Left ventricle myocardium inferior (tissue), 1 donor: ENCODE data around the gene PPTC7. TPM values are rescaled to one million over a fixed set of nuclear protein-coding genes. Genes with fewer than 3 reads are reported as not detected.

Experiments used
- DNase-seq: peaks from one replicate; pipeline ENCODE4 v3.0.0-alpha.2; 2020
- H3K27ac ChIP-seq: fragments of 200-600 bp; replicated peaks from 2 replicates; pipeline ENCODE4 v1.8.0; 2021
- H3K27me3 ChIP-seq: fragments of 200-600 bp; 2 replicates; pipeline ENCODE4 v1.8.0; 2021; ENCODE audit warnings: low read depth
- H3K36me3 ChIP-seq: fragments of 200-600 bp; 2 replicates; pipeline ENCODE4 v1.8.0; 2021
- H3K4me1 ChIP-seq: fragments of 200-600 bp; 2 replicates; pipeline ENCODE4 v1.8.0; 2021
- H3K4me3 ChIP-seq: fragments of 200-600 bp; 2 replicates; pipeline ENCODE4 v1.8.0; 2021; ENCODE audit warnings: mild to moderate bottlenecking, moderate library complexity
- H3K9me3 ChIP-seq: fragments of 200-600 bp; replicated peaks from 2 replicates; pipeline ENCODE4 v1.8.0; 2021
- CTCF ChIP-seq: fragments of 200-600 bp; IDR thresholded peaks from 2 replicates; pipeline ENCODE4 v1.8.0; 2021; ENCODE audit warnings: antibody characterized with exemption, mild to moderate bottlenecking, borderline replicate concordance
- intact Hi-C: fragments of 100-400 bp; cut with micrococcal nuclease; formaldehyde crosslinking; loops from one replicate; pipeline ENCODE4 v1.11.0; 2022
- total RNA-seq: library from RNA; stranded (reverse); fragmentation: NEBNext Ultra II Directional; extraction: Animal tissue kit (Norgen Biotek cat#: 25700); gene quantifications from one replicate; pipeline ENCODE4 v1.2.1, GENCODE V29; 2021
- donor health status: DM: no; HTN: yes; CAD: no; lungs with severe emphysema.

The PPTC7 gene
- total RNA-seq, 1 donor from 2014 or later = 103 TPM

GRCh38 chr12:110503432-110503831 lies 79.7 kb downstream of the PPTC7 start:
- Histone ChIP-seq H3K36me3 (no peaks in the 10 kb centered on the region), H3K27me3 (no peaks in the 10 kb centered on the region), H3K4me1 (peaks cover 39% of the 10 kb centered on the region), H3K4me3 (no peak overlapping the region), H3K27ac (no peak overlapping the region), H3K9me3 (no peaks in the 10 kb centered on the region)
- intact Hi-C loops = no loop called here
- TF ChIP-seq CTCF = no peak
- no peak for DNase-seq

GRCh38 chr12:110501752-110502738 lies 81.1 kb downstream of the PPTC7 start, which contains the start of the genes RAD9B and VPS29:
Gene RAD9B, plus strand, starts transcription at chr12:110502331. Its CDS starts 7 bp downstream, at chr12:110502338.
Gene VPS29, minus strand, starts transcription at chr12:110502111. Its CDS starts 60 bp downstream, at chr12:110502051.
- H3K4me1 ChIP-seq = peaks cover 51% of the 10 kb centered on the region
- H3K4me3 ChIP-seq = peak within 1 kb of the TSS; percentile 98
- no peaks in the 10 kb centered on the region for H3K27me3 ChIP-seq
- intact Hi-C loops = no loop called here
- H3K36me3 ChIP-seq = no peaks in the 10 kb centered on the region
- H3K27ac ChIP-seq = peak within 1 kb of the TSS; percentile 93
- no peaks in the 10 kb centered on the region for H3K9me3 ChIP-seq
- TF ChIP-seq CTCF = no peak
- peak; percentile 99 for DNase-seq

GRCh38 chr12:110501399-110501751 lies 81.7 kb downstream of the PPTC7 start:
- Histone ChIP-seq H3K27ac (peak overlapping the region; percentile 93), H3K4me1 (peaks cover 51% of the 10 kb centered on the region), H3K36me3 (no peaks in the 10 kb centered on the region), H3K4me3 (peak overlapping the region; percentile 98), H3K9me3 (no peaks in the 10 kb centered on the region), H3K27me3 (no peaks in the 10 kb centered on the region)
- TF ChIP-seq CTCF = no peak
- DNase-seq = no peak
- intact Hi-C loops = no loop called here

GRCh38 chr12:110498984-110499706 lies 84.0 kb downstream of the PPTC7 start:
- peak overlapping the region; percentile 3 for H3K27ac ChIP-seq
- no peak for DNase-seq
- intact Hi-C loops = no loop called here

More at GRCh38 chr12:110498984-110499706, 84.0 kb downstream of the PPTC7 start:
- Histone ChIP-seq H3K36me3 (peaks cover 20% of the 10 kb centered on the region), H3K9me3 (no peaks in the 10 kb centered on the region), H3K4me3 (no peak overlapping the region), H3K4me1 (peaks cover 51% of the 10 kb centered on the region), H3K27me3 (no peaks in the 10 kb centered on the region)
- no peak for TF ChIP-seq CTCF

Other genes with a start within 250 kb of the PPTC7 start
- gene ANAPC7, start 179.6 kb downstream of the PPTC7 start, total RNA-seq = 32.0 TPM
- gene ARPC3, start 133.0 kb downstream of the PPTC7 start, total RNA-seq = 84.5 TPM
- gene GPN3, start 115.1 kb downstream of the PPTC7 start, total RNA-seq = 29.3 TPM
- 4.2 TPM for gene FAM216A, start 114.5 kb downstream of the PPTC7 start, total RNA-seq
- 91.1 TPM for gene VPS29, start 81.2 kb downstream of the PPTC7 start, total RNA-seq
- gene RAD9B, start 81.0 kb downstream of the PPTC7 start, total RNA-seq = 0.63 TPM
- gene TCTN1, start 30.8 kb upstream of the PPTC7 start, total RNA-seq = 21.6 TPM
- 11.5 TPM for gene HVCN1, start 105.8 kb upstream of the PPTC7 start, total RNA-seq
- 156 TPM for gene PPP1CC, start 159.6 kb upstream of the PPTC7 start, total RNA-seq